HPDE6-E6E7 (cell line): Measurements from ENCODE around the gene SULT1C2.
"Not testable (repeated sequence)": the region's sequence is repeated elsewhere in the genome, so short reads cannot be mapped to it uniquely, and the experiment has no call there.

Source experiments
- DNase-seq: peaks from one replicate; pipeline ENCODE4 v3.0.0; 2011; ENCODE audit warnings: missing footprints; ENCODE audit errors: extremely low spot score

The SULT1C2 gene

GRCh38 chr2:108351889-108352288 lies 63.2 kb downstream of the SULT1C2 start:
- DNase-seq, result no peak

- DNase-seq, result no peak
These were observed 65.4 kb downstream of the SULT1C2 start for GRCh38 chr2:108354136-108354535.

GRCh38 chr2:108355906-108356734 lies 67.4 kb downstream of the SULT1C2 start:
- no peak for DNase-seq

DNA sequence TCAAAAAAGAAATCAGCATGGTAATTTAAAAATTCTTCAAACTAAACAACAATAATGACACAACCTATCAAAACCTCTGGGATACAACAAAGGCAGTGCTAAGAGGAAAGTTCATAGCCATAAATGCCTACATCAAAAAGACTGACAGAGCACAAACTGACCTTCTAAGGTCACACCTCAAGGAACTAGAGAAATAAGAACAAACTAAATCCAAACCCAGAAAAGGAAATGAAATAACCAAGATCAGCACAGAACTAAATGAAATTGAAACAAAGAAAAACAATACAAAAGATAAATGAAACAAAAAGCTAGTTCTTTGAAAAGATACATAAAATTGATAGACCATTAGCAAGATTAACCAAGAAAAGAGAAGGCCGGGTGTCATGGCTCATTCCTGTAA lies 70.6 kb downstream of the SULT1C2 start:
- DNase-seq, result not testable (repeated sequence)
